Activated T-helper 2 cell treated with anti-CD3 and anti-CD28 coated beads, Interferon-gamma antibody, Interleukin-2, Interleukin-4, amounts not matched to agents 10 μg/mL and 5 μg/mL and 100 μg/mL, durations not matched to agents 14 hours and 24 hours and 36 hours (primary cell): ENCODE data around the gene ANKS1B. TPM values are rescaled to one million over a fixed set of nuclear protein-coding genes. Genes with fewer than 3 reads are reported as not detected.
"Not testable (repeated sequence)": the region's sequence is repeated elsewhere in the genome, so short reads cannot be mapped to it uniquely, and the experiment has no call there.

Experiments used
- DNase-seq: peaks from one replicate; pipeline ENCODE4 v3.0.0; 2021; ENCODE audit warnings: low spot score
- H3K27ac Mint-ChIP-seq: one replicate; pipeline ENCODE4 v1.8.0; 2021; ENCODE audit warnings: mixed read lengths
- H3K27me3 Mint-ChIP-seq: one replicate; pipeline ENCODE4 v1.8.0; 2021; ENCODE audit warnings: low read depth, mixed read lengths
- H3K36me3 Mint-ChIP-seq: one replicate; pipeline ENCODE4 v1.8.0; 2021; ENCODE audit warnings: low read depth, mixed read lengths
- H3K4me1 Mint-ChIP-seq: one replicate; pipeline ENCODE4 v1.8.0; 2021; ENCODE audit warnings: low read depth, mixed read lengths
- H3K4me3 Mint-ChIP-seq: one replicate; pipeline ENCODE4 v1.8.0; 2021; ENCODE audit warnings: low read depth, mild to moderate bottlenecking, moderate library complexity, mixed read lengths
- H3K9me3 Mint-ChIP-seq: one replicate; pipeline ENCODE4 v1.8.0; 2021; ENCODE audit warnings: mixed read lengths
- intact Hi-C: fragments of 100-400 bp; cut with micrococcal nuclease; formaldehyde crosslinking; loops from one replicate; pipeline ENCODE4 v1.15.1; 2023
- total RNA-seq: library from RNA; stranded (reverse); gene quantifications from 2 replicates; pipeline ENCODE4 v1.2.3, GENCODE V29; 2022

ANKS1B gene
- total RNA-seq, 1 donor from 2014 or later: 1.0 TPM

GRCh38 chr12:99766408-99766807 is 218.3 kb downstream of the ANKS1B start:
- H3K9me3 Mint-ChIP-seq: no peaks in the 10 kb centered on the region
- H3K27me3 Mint-ChIP-seq: no peaks in the 10 kb centered on the region
- H3K4me3 Mint-ChIP-seq: no peak overlapping the region
- intact Hi-C loops: no loop called here
- no peaks in the 10 kb centered on the region for H3K36me3 Mint-ChIP-seq
- no peaks in the 10 kb centered on the region for H3K4me1 Mint-ChIP-seq
- H3K27ac Mint-ChIP-seq: no peak overlapping the region
- no peak for DNase-seq

GRCh38 chr12:99765469-99766114 is 219.1 kb downstream of the ANKS1B start:
- H3K27ac Mint-ChIP-seq: no peak overlapping the region
- intact Hi-C loops: no loop called here
- H3K4me1 Mint-ChIP-seq: no peaks in the 10 kb centered on the region
- DNase-seq: no peak
- H3K9me3 Mint-ChIP-seq: no peaks in the 10 kb centered on the region
- H3K27me3 Mint-ChIP-seq: no peaks in the 10 kb centered on the region
- no peaks in the 10 kb centered on the region for H3K36me3 Mint-ChIP-seq
- no peak overlapping the region for H3K4me3 Mint-ChIP-seq

- Mint-ChIP-seq H3K36me3 (no peaks in the 10 kb centered on the region), H3K9me3 (peaks cover 4% of the 10 kb centered on the region), H3K27me3 (no peaks in the 10 kb centered on the region), H3K4me1 (no peaks in the 10 kb centered on the region), H3K4me3 (no peak overlapping the region), H3K27ac (no peak overlapping the region)
- intact Hi-C loops: no loop called here
- no peak for DNase-seq
Measured at GRCh38 chr12:99759444-99759843, 225.3 kb downstream of the ANKS1B start.

GRCh38 chr12:99758997-99759396 is 225.7 kb downstream of the ANKS1B start:
- Mint-ChIP-seq H3K9me3 (peaks cover 9% of the 10 kb centered on the region), H3K27me3 (no peaks in the 10 kb centered on the region), H3K4me1 (no peaks in the 10 kb centered on the region), H3K27ac (no peak overlapping the region), H3K36me3 (no peaks in the 10 kb centered on the region), H3K4me3 (no peak overlapping the region)
- no peak for DNase-seq
- intact Hi-C loops: no loop called here

GRCh38 chr12:99752740-99753139 is 232.0 kb downstream of the ANKS1B start:
- Mint-ChIP-seq H3K4me1 (no peaks in the 10 kb centered on the region), H3K27ac (no peak overlapping the region), H3K36me3 (no peaks in the 10 kb centered on the region), H3K27me3 (no peaks in the 10 kb centered on the region), H3K9me3 (peaks cover 15% of the 10 kb centered on the region), H3K4me3 (no peak overlapping the region)
- DNase-seq: no peak
- intact Hi-C loops: no loop called here

GRCh38 chr12:99746538-99746937 is 238.2 kb downstream of the ANKS1B start:
- DNase-seq: no peak
- no peaks in the 10 kb centered on the region for H3K4me1 Mint-ChIP-seq
- H3K27me3 Mint-ChIP-seq: no peaks in the 10 kb centered on the region
- no peak overlapping the region for H3K4me3 Mint-ChIP-seq
- H3K36me3 Mint-ChIP-seq: no peaks in the 10 kb centered on the region
- intact Hi-C loops: no loop called here
- no peak overlapping the region for H3K27ac Mint-ChIP-seq
- no peaks in the 10 kb centered on the region for H3K9me3 Mint-ChIP-seq

- intact Hi-C loops: no loop called here
- Mint-ChIP-seq H3K4me3 (no peak overlapping the region), H3K4me1 (no peaks in the 10 kb centered on the region)
Measured at GRCh38 chr12:99745895-99746294, 238.8 kb downstream of the ANKS1B start.

GRCh38 chr12:99745121-99745520 is 239.6 kb downstream of the ANKS1B start:
- no peak overlapping the region for H3K4me3 Mint-ChIP-seq
- no peaks in the 10 kb centered on the region for H3K4me1 Mint-ChIP-seq
- intact Hi-C loops: no loop called here
- no peak overlapping the region for H3K27ac Mint-ChIP-seq
- H3K9me3 Mint-ChIP-seq: no peaks in the 10 kb centered on the region
- H3K27me3 Mint-ChIP-seq: no peaks in the 10 kb centered on the region
- H3K36me3 Mint-ChIP-seq: no peaks in the 10 kb centered on the region
- DNase-seq: no peak

More at GRCh38 chr12:99745895-99746294, 238.8 kb downstream of the ANKS1B start:
- Mint-ChIP-seq H3K9me3 (no peaks in the 10 kb centered on the region), H3K27me3 (no peaks in the 10 kb centered on the region), H3K36me3 (no peaks in the 10 kb centered on the region), H3K27ac (no peak overlapping the region)
- DNase-seq: no peak

GRCh38 chr12:99736760-99737269 is 247.9 kb downstream of the ANKS1B start:
- H3K27me3 Mint-ChIP-seq: no peaks in the 10 kb centered on the region
- intact Hi-C loops: no loop called here
- DNase-seq: no peak
- no peaks in the 10 kb centered on the region for H3K4me1 Mint-ChIP-seq
- H3K4me3 Mint-ChIP-seq: no peak overlapping the region
- H3K9me3 Mint-ChIP-seq: peaks cover 4% of the 10 kb centered on the region
- H3K36me3 Mint-ChIP-seq: no peaks in the 10 kb centered on the region
- no peak overlapping the region for H3K27ac Mint-ChIP-seq

GRCh38 chr12:99732131-99732530 is 252.6 kb downstream of the ANKS1B start:
- Mint-ChIP-seq H3K27ac (no peak overlapping the region), H3K9me3 (peaks cover 4% of the 10 kb centered on the region), H3K4me1 (no peaks in the 10 kb centered on the region), H3K4me3 (no peak overlapping the region), H3K27me3 (no peaks in the 10 kb centered on the region), H3K36me3 (no peaks in the 10 kb centered on the region)
- DNase-seq: no peak
- intact Hi-C loops: no loop called here

GRCh38 chr12:99722690-99723486 is 261.8 kb downstream of the ANKS1B start:
- no peak for DNase-seq
- no peaks in the 10 kb centered on the region for H3K36me3 Mint-ChIP-seq
- no peaks in the 10 kb centered on the region for H3K27me3 Mint-ChIP-seq
- H3K27ac Mint-ChIP-seq: no peak overlapping the region
- no peak overlapping the region for H3K4me3 Mint-ChIP-seq
- intact Hi-C loops: no loop called here
- H3K4me1 Mint-ChIP-seq: no peaks in the 10 kb centered on the region
- peaks cover 4% of the 10 kb centered on the region for H3K9me3 Mint-ChIP-seq

- H3K4me1 Mint-ChIP-seq: no peaks in the 10 kb centered on the region
- H3K27ac Mint-ChIP-seq: no peak overlapping the region
- no peaks in the 10 kb centered on the region for H3K27me3 Mint-ChIP-seq
- no peak for DNase-seq
- intact Hi-C loops: no loop called here
- H3K9me3 Mint-ChIP-seq: peaks cover 4% of the 10 kb centered on the region
- no peak overlapping the region for H3K4me3 Mint-ChIP-seq
- H3K36me3 Mint-ChIP-seq: no peaks in the 10 kb centered on the region
Measured at GRCh38 chr12:99721715-99722275, 262.9 kb downstream of the ANKS1B start.

GRCh38 chr12:99720083-99720465 is 264.7 kb downstream of the ANKS1B start:
- H3K36me3 Mint-ChIP-seq, intact Hi-C loops, H3K9me3 Mint-ChIP-seq, H3K27me3 Mint-ChIP-seq, H3K4me3 Mint-ChIP-seq, H3K4me1 Mint-ChIP-seq, DNase-seq, H3K27ac Mint-ChIP-seq: not testable (repeated sequence)
